Liver (tissue), 9 donors: Measurements from ENCODE around the gene SLC38A11. TPM values are rescaled to one million over a fixed set of nuclear protein-coding genes. Genes with fewer than 3 reads are reported as not detected.

Experiments used
- DNase-seq: peaks from one replicate; pipeline ENCODE4 v3.0.0-alpha.2; 2017; ENCODE audit warnings: low spot score
- H3K27ac ChIP-seq, 2 donors: one replicate each; pipeline ENCODE4 v1.7.0; 2013; ENCODE audit warnings: inconsistent platforms in 2 of 2, low read length in 2 of 2, control low read depth in 1 of 2, low read depth in 1 of 2, mild to moderate bottlenecking in 1 of 2
- H3K27me3 ChIP-seq, 4 donors: one replicate each; pipeline versions ENCODE4 v1.6.1 to v1.7.0; 2013; ENCODE audit warnings: low read length in 3 of 4, inconsistent platforms in 1 of 4, mild to moderate bottlenecking in 1 of 4, moderate library complexity in 1 of 4; ENCODE audit not compliant: control insufficient read depth in 4 of 4, insufficient read depth in 4 of 4
- H3K36me3 ChIP-seq, 4 donors: one replicate each; pipeline versions ENCODE4 v1.6.1 to v1.7.0; 2013; ENCODE audit warnings: low read length in 3 of 4, mild to moderate bottlenecking in 3 of 4, low read depth in 1 of 4, moderate library complexity in 1 of 4; ENCODE audit not compliant: control insufficient read depth in 4 of 4, insufficient read depth in 3 of 4
- H3K4me1 ChIP-seq, 4 donors: one replicate each; pipeline versions ENCODE4 v1.6.1 to v1.7.0; 2013; ENCODE audit warnings: low read length in 3 of 4, mild to moderate bottlenecking in 3 of 4, moderate library complexity in 1 of 4; ENCODE audit not compliant: control insufficient read depth in 4 of 4, insufficient read depth in 4 of 4
- H3K4me3 ChIP-seq, 3 donors: one replicate each; pipeline versions ENCODE4 v1.6.1 to v1.7.0; 2013; ENCODE audit warnings: low read length in 3 of 3, control low read depth in 1 of 3, low read depth in 1 of 3, mild to moderate bottlenecking in 1 of 3
- H3K9ac ChIP-seq, 2 donors: one replicate each; pipeline ENCODE4 v1.7.0; 2013; ENCODE audit warnings: low read length in 2 of 2, mild to moderate bottlenecking in 2 of 2, moderate library complexity in 2 of 2, control low read depth in 1 of 2, low read depth in 1 of 2
- H3K9me3 ChIP-seq, 4 donors: one replicate each; pipeline versions ENCODE4 v1.6.1 to v1.7.0; 2013; ENCODE audit warnings: low read length in 3 of 4; ENCODE audit not compliant: control insufficient read depth in 4 of 4
- ATF3 ChIP-seq: IDR thresholded peaks from 2 replicates; pipeline ENCODE4 v1.6.1; 2016; ENCODE audit warnings: antibody characterized with exemption
- CTCF ChIP-seq: fragments of 150-350 bp; IDR thresholded peaks from 2 replicates; pipeline ENCODE4 v1.5.1; 2017; ENCODE audit warnings: improper control_type of control experiment, low read depth, low read length; ENCODE audit not compliant: missing input control
- EGR1 ChIP-seq, 2 donors: IDR thresholded peaks; 2 replicates each; pipeline ENCODE4 v1.6.1; 2016 to 2018; ENCODE audit warnings: antibody characterized with exemption in 2 of 2, low read depth in 2 of 2
- FOXA1 ChIP-seq: IDR thresholded peaks from 2 replicates; pipeline ENCODE4 v1.6.1; 2016; ENCODE audit warnings: antibody characterized with exemption
- FOXA2 ChIP-seq: IDR thresholded peaks from 2 replicates; pipeline ENCODE4 v1.6.1; 2016; ENCODE audit warnings: antibody characterized with exemption
- GABPA ChIP-seq, 2 donors: IDR thresholded peaks in 1 of 2; conservative IDR thresholded peaks in 1 of 2; 2 replicates each; pipeline ENCODE4 v1.6.1; 2016; ENCODE audit warnings: antibody characterized with exemption in 2 of 2, mild to moderate bottlenecking in 1 of 2, moderate library complexity in 1 of 2
- HNF4A ChIP-seq, 2 donors: conservative IDR thresholded peaks; 2 replicates each; pipeline ENCODE4 v1.6.1; 2016; ENCODE audit warnings: antibody characterized with exemption in 2 of 2, mild to moderate bottlenecking in 2 of 2
- HNF4G ChIP-seq: IDR thresholded peaks from 2 replicates; pipeline ENCODE4 v1.6.1; 2016; ENCODE audit warnings: antibody characterized with exemption
- JUND ChIP-seq, 2 donors: IDR thresholded peaks; 2 replicates each; pipeline ENCODE4 v1.6.1; 2016; ENCODE audit warnings: antibody characterized with exemption in 2 of 2
- MAX ChIP-seq: IDR thresholded peaks from 2 replicates; pipeline ENCODE4 v1.6.1; 2016; ENCODE audit warnings: antibody characterized with exemption
- NR2F2 ChIP-seq: IDR thresholded peaks from 2 replicates; pipeline ENCODE4 v1.6.1; 2016; ENCODE audit warnings: antibody characterized with exemption
- RAD21 ChIP-seq, 2 donors: IDR thresholded peaks; 2 replicates each; pipeline ENCODE4 v1.6.1; 2016; ENCODE audit warnings: antibody characterized with exemption in 2 of 2, mild to moderate bottlenecking in 2 of 2
- REST ChIP-seq: IDR thresholded peaks from 2 replicates; pipeline ENCODE4 v1.6.1; 2016; ENCODE audit warnings: antibody characterized with exemption, mild to moderate bottlenecking
- RXRA ChIP-seq, 2 donors: IDR thresholded peaks; 2 replicates each; pipeline ENCODE4 v1.6.1; 2017 to 2018; ENCODE audit warnings: antibody characterized with exemption in 2 of 2, mild to moderate bottlenecking in 1 of 2
- SP1 ChIP-seq: IDR thresholded peaks from 2 replicates; pipeline ENCODE4 v1.6.1; 2018; ENCODE audit warnings: antibody characterized with exemption, mild to moderate bottlenecking
- TAF1 ChIP-seq: conservative IDR thresholded peaks from 2 replicates; pipeline ENCODE4 v1.6.1; 2016; ENCODE audit warnings: antibody characterized with exemption, mild to moderate bottlenecking
- YY1 ChIP-seq: IDR thresholded peaks from 2 replicates; pipeline ENCODE4 v1.6.1; 2016; ENCODE audit warnings: antibody characterized with exemption, mild to moderate bottlenecking
- ZBTB33 ChIP-seq: IDR thresholded peaks from 2 replicates; pipeline ENCODE4 v1.6.1; 2016; ENCODE audit warnings: antibody characterized with exemption
- WGBS: extraction: QIAGEN DNeasy Blood & Tissue Kit; methylation state at CpG from one replicate; pipeline ENCODE4 v1.1.7; 2013; 5-methylcytosine and 5-hydroxymethylcytosine counted together
- polyA plus RNA-seq, 2 donors: library from polyadenylated mRNA; stranded (reverse) in 1 of 2; unstranded in 1 of 2; fragments of 200-250 nt in 1 of 2; fragments of >200 nt in 1 of 2; fragmentation: Nextera tagmentation in 1 of 2; extraction: Ambion mirVana in 1 of 2; gene quantifications; one replicate each; pipeline versions ENCODE4 v1.2.1 to v1.2.3, GENCODE V29; 2013 to 2015
- total RNA-seq, 2 donors: library from RNA; depleted of rRNA; stranded (reverse); fragments of >200 nt; gene quantifications; one replicate each; pipeline ENCODE4 v1.2.3, GENCODE V29; 2014
- donor health status: healthy.
- donor health status: healthy.
- donor health status: healthy.
- donor health status: healthy.
- donor health status: healthy.

Gene SLC38A11
- total and polyA plus RNA-seq, 4 donors = 0.54 to 3.3 (median 2.3) TPM

- no peaks in the 10 kb centered on the region for H3K9me3 ChIP-seq
- no peak overlapping the region for H3K27ac ChIP-seq
- TF ChIP-seq FOXA1 (no peak), TAF1 (no peak), SP1 (no peak), JUND (IDR thresholded peaks at IDR 0.05) (no peak), RXRA (IDR thresholded peaks at IDR 0.05) (no peak), GABPA (IDR thresholded peaks at IDR 0.05 in 1 of 2, conservative IDR thresholded peaks at IDR 0.05 in 1 of 2) (no peak), ATF3 (no peak), MAX (no peak), EGR1 (IDR thresholded peaks at IDR 0.05; ENCODE audit: low read depth in 2 of 2) (no peak), ZBTB33 (no peak), RAD21 (IDR thresholded peaks at IDR 0.05) (no peak), HNF4G (no peak), CTCF (no peak), NR2F2 (no peak), REST (no peak), FOXA2 (no peak), YY1 (no peak), HNF4A (conservative IDR thresholded peaks at IDR 0.05) (no peak)
- no peak overlapping the region for H3K9ac ChIP-seq
- H3K4me1 ChIP-seq = peaks cover 1 to 10% (median 7%) of the 10 kb centered on the region in 4 donors
- no peaks in the 10 kb centered on the region for H3K36me3 ChIP-seq
- H3K4me3 ChIP-seq = no peak overlapping the region
- 83% methylated on average over 3 of the region's 3 CpGs for WGBS
- DNase-seq = no peak
- H3K27me3 ChIP-seq = no peaks in the 10 kb centered on the region
These were observed 2.0 kb downstream of the SLC38A11 start for GRCh38 chr2:164953279-164953678.
